GM19468 (cell line): ENCODE results near the gene SCNN1A.

Experiments used
- ATAC-seq: cut with Tn5 transposase; IDR thresholded peaks from one replicate; pipeline ENCODE4 v1.9.1; 2021; ENCODE audit warnings: mild to moderate bottlenecking, moderate library complexity, moderate number of reproducible peaks; ENCODE audit not compliant: unreplicated experiment; ENCODE audit errors: extremely low read depth

The SCNN1A gene

DNA sequence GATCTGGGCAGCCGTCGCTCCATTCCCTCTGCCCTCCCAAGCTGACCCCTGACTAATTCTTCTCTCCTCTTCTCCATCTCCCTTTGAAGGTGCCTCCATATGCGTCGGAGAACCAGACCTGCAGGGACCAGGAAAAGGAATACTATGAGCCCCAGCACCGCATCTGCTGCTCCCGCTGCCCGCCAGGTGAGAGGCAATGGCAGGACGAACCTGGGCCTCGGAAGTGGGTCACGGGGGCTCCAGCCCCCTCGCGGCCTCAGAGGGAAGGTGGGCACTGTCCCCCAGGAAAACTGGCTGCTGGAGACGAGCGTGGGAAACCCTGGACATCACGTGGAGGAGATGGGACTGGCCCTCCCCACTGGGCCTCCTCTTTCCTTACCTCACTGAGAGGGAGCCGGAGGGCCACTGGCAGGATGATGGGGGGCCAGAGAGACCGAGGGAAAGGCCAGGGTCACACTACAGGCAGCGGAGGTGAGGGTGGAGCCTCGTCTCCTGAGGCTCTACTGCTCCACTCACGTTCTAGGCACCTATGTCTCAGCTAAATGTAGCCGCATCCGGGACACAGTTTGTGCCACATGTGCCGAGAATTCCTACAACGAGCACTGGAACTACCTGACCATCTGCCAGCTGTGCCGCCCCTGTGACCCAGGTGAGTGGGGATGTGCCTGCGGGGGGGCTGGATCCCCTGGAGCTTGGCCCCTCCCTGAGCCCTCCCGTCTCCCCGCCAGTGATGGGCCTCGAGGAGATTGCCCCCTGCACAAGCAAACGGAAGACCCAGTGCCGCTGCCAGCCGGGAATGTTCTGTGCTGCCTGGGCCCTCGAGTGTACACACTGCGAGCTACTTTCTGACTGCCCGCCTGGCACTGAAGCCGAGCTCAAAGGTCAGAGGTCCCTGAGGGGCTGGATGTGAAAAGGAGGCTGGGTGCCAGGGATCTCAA lies 9.4 kb upstream of the SCNN1A start:
- ATAC-seq, result no peak

DNA sequence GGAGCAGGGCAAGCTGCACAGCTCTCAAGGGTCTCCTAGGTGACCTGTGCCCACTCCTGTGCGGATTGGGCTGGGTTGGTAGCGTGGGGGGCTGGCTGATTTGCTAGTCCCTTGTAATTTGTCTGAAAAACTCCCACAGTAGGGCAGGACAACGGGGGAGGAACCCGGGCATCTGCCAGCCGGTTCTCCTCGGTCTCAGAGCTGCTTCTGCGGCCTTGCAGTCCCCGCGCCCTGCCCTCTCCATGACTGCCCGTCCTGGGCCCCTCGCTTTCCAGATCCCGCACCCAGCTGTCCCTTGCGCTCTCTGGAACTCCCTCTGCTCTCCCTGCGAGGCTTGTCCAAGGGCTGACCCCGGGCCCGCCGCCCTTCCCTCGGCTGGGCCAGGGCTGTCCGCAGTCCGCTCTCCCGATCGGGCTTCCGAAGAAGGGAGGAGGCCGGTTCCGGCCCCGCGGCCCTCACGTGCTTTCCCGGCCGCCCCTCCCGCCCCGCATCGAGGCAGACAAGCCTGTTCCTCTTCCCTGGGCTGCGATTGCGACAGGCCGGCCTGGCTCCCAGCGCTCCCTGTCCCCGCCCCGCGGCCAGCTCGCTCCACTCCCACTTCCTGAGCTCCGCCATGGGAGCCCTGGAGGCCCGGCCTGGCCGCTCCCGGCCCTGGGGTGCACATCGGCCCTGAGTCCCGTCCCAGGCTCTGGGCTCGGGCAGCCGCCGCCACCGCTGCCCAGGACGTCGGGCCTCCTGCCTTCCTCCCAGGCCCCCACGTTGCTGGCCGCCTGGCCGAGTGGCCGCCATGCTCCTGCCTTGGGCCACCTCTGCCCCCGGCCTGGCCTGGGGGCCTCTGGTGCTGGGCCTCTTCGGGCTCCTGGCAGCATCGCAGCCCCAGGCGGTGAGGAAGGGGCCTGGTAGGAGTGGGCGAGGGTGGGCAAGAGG lies 8.5 kb upstream of the SCNN1A start, which contains the start of gene LTBR:
Gene LTBR (plus strand): TSS at position 591 of the 927 bp plus-strand sequence. CDS start 197 bp downstream, at position 788.
- no peak for ATAC-seq

DNA sequence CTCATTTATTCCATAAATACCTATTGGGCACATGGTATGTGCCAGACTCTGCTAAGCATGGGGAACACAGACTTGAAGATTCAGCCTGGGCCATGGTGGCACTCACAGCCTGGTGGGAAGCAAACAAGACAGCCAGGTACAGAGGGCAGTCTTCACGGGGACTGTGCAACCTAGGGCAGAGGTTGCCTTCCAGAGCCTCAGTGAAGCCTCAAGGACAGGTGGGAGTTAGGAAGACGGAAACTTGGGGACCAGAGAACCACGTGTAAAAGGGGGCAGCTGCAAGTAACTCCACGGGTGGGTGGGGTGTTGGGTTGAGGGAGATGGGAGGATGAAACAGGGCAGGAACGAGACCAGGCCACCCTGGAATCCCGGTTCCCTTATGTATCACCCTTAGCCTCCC lies 7.6 kb upstream of the SCNN1A start:
- ATAC-seq, result no peak

DNA sequence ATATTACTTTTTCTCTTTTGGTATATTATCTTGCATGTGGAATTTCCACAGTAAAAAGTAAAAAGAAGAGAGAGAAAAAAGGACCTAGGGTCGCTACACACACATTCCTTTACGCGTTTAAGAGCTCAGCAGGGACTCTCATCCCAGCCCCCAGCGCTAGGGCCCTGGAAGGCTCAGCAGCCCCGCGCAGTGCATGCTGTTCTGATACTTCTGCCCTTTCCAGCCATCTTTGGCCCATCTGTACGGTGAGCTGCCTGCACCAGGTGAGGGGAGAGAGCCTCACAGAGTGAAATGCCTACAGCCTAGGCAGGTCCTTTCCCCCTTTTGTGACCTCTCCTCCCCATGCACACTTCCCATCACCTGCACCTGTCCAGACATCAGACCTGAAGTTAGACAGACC lies 7.0 kb upstream of the SCNN1A start:
- no peak for ATAC-seq

DNA sequence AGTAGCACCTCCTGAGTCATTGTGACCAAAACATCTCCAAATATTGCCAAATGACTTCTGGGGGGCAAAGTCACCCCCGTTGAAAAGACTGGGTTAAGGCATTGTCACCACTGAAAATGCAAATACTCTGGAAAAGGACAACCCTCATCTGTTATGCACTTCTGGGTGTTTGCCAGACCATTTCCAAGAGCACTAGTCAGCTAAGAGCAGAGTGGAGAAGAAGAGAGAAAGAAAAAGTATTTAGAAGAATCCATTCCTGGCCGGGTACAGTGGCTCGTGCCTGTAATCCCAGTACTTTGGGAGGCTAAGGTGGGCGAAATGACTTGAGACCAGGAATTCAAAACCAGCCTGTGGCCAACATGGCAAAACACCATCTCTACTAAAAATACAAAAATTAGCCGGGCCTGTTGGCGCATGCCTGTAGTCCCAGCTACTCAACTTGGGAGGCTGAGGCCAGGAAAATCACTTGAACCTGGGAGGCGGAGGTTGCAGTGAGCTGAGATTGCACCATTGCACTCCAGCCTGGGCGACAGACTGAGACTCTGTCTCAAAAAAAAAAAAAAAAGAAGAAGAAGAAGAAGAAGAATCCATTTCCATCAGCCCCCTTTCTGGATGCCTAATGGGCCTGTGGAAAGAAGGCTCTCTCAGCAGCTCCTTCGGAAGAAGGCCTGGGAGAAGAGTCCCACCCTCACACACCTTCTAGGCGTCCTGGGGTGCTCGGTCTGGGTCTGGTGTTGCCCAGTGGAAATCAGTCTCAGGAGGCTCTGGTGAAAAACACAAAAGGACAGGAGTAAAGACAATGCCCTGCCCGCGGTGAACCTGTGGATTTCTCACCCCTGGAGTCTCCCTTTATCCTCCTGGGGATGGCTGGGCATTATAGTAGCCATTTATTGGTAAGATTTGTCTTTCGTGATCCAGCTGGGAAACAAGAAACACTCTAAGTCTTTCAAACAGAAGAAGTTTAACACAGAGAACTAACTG lies 5.1 kb upstream of the SCNN1A start:
- no peak for ATAC-seq

DNA sequence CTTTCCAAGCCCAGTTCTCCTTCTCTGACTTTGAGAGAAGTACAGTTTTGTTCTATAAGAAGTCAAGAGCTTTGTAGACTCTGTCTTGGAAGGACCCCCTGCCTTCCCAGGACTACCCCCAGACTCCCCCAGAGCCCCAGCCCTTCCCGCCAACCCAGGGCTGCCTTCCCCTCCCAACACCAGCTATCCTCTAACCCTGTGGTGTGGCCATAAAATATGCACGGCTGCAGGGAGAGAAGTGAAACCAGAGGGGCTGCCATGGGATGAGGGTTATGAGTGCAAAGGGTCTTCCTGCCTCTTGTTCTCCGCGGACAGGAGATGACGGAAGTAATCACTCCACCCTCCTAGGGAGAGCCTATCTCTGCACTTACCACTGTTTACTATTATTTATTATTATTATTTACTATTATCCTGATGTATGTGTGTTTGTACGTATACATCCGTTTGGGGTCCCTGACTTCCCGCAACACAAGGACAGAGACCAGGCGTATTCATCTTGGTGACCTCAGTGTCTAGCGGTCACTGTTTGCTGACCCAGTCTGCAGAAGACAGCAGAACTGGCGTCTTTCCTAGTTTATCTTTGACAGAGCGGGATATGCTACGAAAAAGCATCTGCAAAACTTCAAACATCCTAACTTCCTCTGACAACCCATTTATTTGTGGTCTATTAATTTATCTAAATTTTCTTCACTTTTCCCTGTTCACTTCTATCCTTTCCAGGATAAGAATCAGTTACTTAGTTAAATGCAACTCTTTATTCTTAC lies 3.5 kb upstream of the SCNN1A start:
- ATAC-seq, result no peak

DNA sequence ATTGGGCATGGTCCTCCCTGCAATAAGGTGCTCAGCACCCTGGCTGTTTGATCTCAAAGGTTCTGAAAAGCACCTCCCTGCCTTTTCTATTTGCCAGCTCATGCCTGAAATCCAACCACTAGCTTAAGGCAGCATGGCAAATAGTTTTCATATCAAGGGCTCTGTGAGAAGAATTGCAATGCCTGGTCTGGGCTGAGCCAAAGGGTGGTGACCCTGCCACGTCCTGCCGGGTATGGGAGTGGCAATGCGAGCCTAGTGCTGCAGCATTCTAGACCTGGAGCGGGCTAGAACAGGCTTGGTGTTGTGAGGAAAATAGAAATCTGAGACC lies 2.3 kb upstream of the SCNN1A start:
- ATAC-seq, result no peak

DNA sequence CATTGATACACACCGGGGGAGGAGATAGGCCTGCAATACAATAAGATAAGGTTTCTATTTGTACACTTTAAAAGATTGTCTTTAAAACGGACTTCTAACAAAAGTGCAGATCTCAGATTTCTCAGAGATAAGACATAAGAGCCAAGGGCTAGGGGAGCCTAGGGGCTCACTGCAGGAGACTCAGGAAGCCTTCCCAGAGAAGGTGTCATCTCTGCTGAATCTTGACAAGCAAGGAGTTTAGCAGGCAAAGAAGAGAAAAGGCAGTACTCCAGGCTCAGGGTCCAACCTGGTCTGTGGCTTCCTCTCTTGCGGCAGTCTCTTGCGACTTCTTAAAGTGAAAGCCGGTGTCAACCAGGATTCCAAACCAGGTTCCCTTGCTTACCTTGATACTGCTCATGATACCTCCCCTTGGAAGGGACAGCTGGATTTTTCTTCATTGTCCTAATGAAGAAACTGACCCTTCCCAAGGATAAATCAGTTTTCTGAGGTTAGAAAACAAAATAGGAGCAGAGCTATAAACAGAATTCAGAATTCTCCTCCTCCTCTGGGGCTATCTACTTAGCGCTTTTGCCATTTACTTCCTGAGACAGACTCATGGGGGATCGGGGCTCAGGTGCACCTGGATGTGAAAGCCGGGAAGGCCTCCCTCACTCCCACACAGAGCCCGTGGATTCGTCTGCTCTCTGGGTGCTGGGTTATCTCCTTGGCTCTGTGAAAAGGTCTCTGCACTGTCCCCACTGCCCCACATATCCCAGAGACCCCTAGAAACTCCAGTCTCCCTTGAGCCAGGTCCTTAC lies 1.7 kb upstream of the SCNN1A start:
- no peak for ATAC-seq

DNA sequence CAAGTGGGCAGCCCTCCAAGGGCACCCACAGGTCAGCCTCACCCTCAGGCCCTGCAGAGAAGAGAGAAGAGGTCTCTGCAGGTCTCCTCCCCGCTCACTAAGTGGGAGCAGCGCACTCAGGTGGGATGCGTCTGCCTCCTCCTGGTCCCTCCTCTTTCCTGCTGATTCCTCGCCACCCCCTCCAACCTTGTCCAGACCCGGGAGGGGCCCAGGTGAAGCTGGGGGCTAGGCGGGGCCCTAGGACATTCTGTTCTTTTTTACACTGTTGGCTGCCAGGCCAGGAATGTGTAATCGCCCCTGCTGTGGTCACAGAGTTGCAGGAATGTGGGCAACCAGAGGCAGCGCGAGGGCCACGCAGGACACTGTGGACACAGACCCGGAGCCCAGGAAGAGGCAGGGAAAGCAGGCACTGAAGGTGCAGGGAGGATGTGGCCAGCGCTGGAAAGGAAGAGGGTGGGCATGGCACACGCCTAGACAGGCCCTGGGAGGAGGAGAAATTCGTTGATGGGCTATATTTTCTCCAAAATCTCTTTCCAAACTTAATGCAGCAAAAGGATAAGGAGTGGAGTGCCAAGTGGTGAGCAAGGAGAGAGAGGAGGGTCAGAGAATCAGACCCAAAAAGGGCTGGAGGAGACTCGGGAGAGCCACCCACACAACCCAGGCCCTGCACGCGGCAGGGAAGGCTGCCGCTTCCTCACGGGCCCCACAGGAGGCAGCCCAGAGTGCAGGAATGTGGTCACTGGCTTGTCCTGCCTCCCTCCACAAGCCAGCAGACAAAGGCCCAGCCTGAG lies 911 bp upstream of the SCNN1A start:
- ATAC-seq, result no peak

DNA sequence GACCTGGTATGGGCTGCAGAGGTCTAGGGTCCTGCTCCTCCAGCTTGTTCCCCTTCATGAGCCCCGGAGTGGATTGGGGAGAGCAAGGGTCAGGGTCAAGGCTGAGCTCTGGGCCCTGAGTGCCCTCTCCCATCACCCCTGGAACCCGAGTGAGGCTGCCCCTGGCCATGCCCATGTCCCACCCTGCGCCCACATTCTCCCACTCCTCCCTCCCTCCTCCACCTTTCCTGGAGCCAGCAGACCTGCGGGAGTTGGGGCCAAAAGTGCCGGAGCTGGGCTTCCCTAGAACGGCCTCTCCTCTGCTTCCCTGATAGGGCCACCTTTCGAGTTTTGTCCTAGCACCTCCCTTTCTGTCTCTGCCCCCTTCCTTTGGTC lies 590 bp downstream of the SCNN1A start:
- ATAC-seq, result no peak

DNA sequence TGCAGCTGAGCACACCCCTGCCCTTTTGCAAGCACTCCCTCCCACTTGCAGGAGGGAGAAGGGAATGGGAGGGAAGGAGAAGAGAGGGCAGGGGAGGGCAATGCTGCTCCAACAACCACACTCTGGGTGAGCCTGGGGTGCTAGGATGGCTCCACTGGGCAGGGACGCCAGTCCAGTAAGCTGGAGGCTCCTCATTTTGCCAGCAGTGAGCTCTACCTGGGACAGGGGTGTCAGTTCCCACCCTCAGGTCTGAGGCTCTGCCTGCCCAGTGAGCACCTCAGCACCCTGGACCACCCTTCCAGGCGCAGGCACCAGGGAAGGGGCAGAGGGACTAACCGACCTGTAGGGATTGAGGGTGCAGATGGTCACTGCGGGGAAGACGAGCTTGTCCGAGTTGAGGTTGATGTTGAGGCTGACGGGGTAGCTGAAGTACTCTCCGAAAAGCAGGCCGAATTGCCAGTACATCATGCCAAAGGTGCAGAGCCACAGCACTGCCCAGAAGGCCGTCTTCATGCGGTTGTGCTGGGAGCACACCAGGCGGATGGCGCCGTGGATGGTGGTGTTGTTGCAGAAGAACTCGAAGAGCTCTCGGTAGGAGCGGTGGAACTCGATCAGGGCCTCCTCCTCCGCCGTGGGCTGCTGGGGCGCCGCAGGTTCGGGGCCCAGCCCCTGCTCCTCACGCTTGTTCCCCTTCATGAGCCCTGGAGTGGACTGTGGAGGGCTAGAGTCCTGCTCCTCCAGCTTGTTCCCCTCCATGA lies 1.2 kb downstream of the SCNN1A start:
- no peak for ATAC-seq

DNA sequence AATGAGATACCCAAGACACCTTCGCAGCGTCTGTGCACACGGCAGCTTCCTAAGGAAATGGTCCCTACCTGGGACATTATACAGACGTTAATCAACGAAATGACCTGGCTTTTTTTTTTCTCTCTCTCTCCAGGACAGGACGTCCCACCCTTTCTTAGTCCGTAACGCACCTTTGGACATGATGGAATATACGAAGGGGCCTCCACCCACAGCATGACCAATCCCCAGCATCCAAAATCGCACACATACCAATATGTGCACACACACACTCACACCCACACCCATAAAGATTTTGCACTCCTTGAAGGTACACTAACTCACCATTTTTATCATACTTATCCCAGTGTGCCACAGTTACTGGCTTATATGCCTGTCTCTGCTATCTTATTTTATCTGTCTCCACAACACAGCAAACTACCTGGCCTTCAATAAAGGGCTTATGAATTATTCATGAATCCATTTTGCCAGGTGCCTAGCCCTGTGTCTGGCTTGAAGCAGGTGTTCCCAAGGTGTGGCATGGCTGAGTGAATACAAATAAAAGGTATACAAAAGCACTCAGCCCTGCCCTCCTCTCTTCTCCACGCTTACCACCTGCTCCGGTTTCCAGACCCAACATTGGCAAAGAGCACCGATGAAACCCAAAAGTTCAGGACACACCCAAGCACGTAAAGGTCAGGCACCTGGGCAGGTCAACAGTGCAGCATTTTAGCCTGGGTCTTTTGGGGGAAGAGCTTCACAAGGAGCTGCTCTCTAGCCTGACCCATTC lies 2.2 kb downstream of the SCNN1A start:
- no peak for ATAC-seq

DNA sequence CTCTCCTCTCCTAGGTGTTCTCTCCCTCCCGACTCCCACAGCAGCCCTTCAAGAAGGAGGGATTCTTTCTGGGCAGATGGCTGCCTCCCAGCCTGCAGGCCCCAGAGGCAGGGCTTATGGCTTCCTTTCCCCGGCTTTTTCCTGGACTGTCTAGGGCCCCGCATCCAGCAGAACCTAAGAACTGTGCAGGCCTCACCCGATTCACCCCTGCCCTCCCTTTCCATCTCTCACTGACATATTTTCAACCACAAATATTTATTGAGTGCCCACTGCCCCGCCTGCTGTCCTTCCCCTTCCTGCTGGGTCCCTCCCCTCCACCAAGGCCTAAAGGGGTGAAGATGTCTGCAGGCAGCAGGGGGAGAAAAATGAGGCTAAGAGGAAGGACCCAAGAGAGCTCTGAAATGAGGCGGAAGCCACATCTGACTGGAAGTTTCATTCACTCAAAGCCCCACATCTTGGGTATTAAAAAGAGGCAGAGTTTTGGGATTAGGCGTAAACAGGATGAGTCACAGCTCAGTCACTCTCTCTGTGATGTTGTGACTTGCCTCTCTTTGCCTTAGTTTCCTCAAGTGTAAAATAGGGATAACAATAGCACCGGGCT lies 2.9 kb downstream of the SCNN1A start:
- ATAC-seq, result no peak

DNA sequence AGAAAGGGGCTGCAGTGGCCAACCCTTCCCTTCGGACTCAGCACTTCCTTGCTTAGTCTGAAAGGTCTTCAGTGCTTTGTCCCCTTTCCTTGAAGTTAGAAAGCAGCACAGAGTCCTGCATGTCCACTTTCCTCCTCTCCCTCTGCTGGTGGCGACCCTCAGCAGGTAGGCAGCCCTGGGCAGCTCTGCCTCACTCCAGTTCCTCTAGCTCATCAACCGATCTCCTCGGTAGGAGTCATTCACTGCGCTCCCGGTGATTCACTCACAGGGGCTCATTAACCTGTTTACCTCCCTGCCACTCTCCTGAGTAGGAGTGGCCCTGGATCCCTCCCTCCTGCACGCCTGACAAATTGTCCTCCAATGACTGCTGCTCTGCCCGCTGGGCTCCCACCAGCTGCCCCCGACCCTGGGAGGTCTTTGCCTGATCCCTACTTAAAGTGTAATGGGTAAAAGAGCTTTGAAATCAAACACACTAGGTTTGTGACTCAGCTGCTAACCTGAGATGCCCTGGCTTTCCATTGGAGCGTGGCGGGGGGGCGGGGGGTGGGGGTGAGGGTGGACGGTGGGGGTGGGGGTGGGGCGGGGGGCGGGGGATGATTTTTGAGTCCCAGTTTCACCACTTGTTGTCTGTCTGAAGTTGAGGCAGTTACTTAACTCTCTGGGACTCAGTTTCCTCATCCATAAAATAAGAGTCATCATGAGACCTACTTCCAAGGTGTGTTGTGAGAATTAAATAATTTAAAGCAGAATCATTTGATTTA lies 4.2 kb downstream of the SCNN1A start:
- no peak for ATAC-seq

DNA sequence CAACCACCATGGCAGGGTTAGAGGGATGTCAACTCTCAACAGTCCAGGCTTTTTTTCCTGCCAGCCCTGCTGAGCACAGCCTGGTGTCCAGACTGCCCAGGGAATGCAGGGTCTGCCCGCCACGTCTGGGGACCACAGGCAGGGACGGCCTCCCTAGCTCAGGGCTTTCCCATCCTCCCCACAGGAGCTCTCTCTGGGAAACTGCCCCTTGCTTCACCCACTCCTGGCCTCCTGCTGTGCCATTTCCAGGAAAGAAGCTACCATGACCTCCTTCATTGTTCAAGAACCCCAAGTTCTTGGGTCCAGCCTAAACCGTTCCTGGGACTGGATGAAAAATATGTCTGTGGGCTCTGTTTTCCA lies 4.8 kb downstream of the SCNN1A start:
- ATAC-seq, result no peak
